ENCODE results near the gene PPIP5K2. TPM values are rescaled to one million over a fixed set of nuclear protein-coding genes. Genes with fewer than 3 reads are reported as not detected.

Gene PPIP5K2
- total RNA-seq, 2 experiments from 2014 or later = 50.5 to 59.5 TPM

DNA sequence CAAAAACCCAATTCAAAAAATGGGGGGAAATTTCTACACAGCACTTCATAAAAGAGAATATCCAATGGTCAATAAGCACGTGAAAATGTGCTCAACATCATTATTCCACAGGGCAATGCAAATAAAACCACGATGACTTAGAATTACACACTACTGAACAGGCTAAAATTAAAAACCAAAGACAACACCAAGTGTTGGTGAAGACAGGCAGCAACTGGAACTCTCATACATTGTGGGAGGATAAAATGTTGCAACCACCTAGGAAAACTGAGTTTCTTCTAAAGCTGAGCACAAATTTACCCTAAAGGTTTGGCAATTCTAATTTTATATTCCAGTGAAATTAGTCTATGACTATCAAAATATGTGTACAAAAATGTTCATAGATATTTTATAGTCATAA, 9.7 kb upstream of the PPIP5K2 start:
- POLR2A ChIA-PET = interaction anchor here (0.7 kb wide), 1 partner anchor 115 kb away, joined by 3 read pairs; no protein-coding TSS in a partner anchor
- TF ChIP-seq, protein P1, sequence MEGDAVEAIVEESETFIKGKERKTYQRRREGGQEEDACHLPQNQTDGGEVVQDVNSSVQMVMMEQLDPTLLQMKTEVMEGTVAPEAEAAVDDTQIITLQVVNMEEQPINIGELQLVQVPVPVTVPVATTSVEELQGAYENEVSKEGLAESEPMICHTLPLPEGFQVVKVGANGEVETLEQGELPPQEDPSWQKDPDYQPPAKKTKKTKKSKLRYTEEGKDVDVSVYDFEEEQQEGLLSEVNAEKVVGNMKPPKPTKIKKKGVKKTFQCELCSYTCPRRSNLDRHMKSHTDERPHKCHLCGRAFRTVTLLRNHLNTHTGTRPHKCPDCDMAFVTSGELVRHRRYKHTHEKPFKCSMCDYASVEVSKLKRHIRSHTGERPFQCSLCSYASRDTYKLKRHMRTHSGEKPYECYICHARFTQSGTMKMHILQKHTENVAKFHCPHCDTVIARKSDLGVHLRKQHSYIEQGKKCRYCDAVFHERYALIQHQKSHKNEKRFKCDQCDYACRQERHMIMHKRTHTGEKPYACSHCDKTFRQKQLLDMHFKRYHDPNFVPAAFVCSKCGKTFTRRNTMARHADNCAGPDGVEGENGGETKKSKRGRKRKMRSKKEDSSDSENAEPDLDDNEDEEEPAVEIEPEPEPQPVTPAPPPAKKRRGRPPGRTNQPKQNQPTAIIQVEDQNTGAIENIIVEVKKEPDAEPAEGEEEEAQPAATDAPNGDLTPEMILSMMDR (IDR thresholded peaks at IDR 0.05) = no peak
- H3K4me1 Mint-ChIP-seq (ENCODE audit: low read depth) = peaks cover 34% of the 10 kb centered on the region
- CTCF ChIA-PET = no interaction called here
- DNase-seq (no peak), ATAC-seq (no peak)
- H3K36me3 Mint-ChIP-seq (ENCODE audit: low read depth) = peaks cover 31% of the 10 kb centered on the region
- H3K27ac Mint-ChIP-seq = no peak overlapping the region
- H3K4me3 Mint-ChIP-seq = no peak overlapping the region
- peaks cover 7% of the 10 kb centered on the region for H3K9me3 Mint-ChIP-seq
- intact Hi-C loops (cut with micrococcal nuclease) = no loop called here
- no peaks in the 10 kb centered on the region for H3K27me3 Mint-ChIP-seq

- intact Hi-C loops (cut with micrococcal nuclease) = no loop called here
- ChIA-PET CTCF (interaction anchor here (1.5 kb wide), 1 partner anchor 28 kb away, joined by 5 read pairs; no protein-coding TSS in a partner anchor), POLR2A (interaction anchor here (1.1 kb wide), 1 partner anchor 8 kb away, joined by 4 read pairs; the partner anchor contains the start of genes GIN1 and PPIP5K2)
Measured at GRCh38 chr5:103111468-103111867, 8.6 kb upstream of the PPIP5K2 start.

GRCh38 chr5:103112910-103113309, 7.2 kb upstream of the PPIP5K2 start:
- POLR2A ChIA-PET = no interaction called here
- peak overlapping the region; percentile 89 for H3K27ac Mint-ChIP-seq
- TF ChIP-seq, protein P1 (IDR thresholded peaks at IDR 0.05) = no peak
- ATAC-seq (no peak), DNase-seq (no peak)
- peaks cover 19% of the 10 kb centered on the region for H3K36me3 Mint-ChIP-seq (ENCODE audit: low read depth)
- intact Hi-C loops (cut with micrococcal nuclease) = no loop called here
- H3K4me1 Mint-ChIP-seq (ENCODE audit: low read depth) = peaks cover 48% of the 10 kb centered on the region
- no peaks in the 10 kb centered on the region for H3K27me3 Mint-ChIP-seq
- CTCF ChIA-PET = no interaction called here
- H3K4me3 Mint-ChIP-seq = no peak overlapping the region
- peaks cover 7% of the 10 kb centered on the region for H3K9me3 Mint-ChIP-seq

More at GRCh38 chr5:103111468-103111867, 8.6 kb upstream of the PPIP5K2 start:
- Mint-ChIP-seq H3K4me3 (peak overlapping the region; percentile 52), H3K4me1 (ENCODE audit: low read depth) (peaks cover 38% of the 10 kb centered on the region), H3K9me3 (peaks cover 7% of the 10 kb centered on the region), H3K27me3 (no peaks in the 10 kb centered on the region), H3K27ac (peak overlapping the region; percentile 89), H3K36me3 (ENCODE audit: low read depth) (peaks cover 26% of the 10 kb centered on the region)
- DNase-seq = peak; percentile 22
- ATAC-seq = peak; percentile 86
- TF ChIP-seq, protein P1 (IDR thresholded peaks at IDR 0.05) = no peak

DNA sequence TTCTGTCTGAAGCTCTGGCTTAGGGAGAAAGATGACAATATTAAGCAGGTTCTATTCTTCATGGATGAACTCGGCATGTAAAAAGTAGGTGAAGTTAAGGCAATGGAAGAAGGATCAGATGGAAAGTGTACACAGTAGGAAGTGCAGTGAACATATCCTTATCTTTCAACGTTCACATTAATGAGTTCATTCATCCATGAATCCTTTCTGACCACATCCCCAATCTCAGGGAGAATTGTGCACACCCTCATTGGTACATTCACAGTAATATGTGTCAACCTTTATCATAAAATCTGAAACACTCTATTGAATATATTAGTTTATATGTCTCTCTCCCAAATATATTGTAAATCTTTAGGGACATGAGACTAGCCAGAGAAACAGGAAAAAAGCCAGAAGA, 5.7 kb upstream of the PPIP5K2 start:
- ChIA-PET CTCF (no interaction called here), POLR2A (no interaction called here)
- Mint-ChIP-seq H3K27me3 (no peaks in the 10 kb centered on the region), H3K9me3 (peaks cover 7% of the 10 kb centered on the region), H3K4me1 (ENCODE audit: low read depth) (peaks cover 46% of the 10 kb centered on the region), H3K4me3 (no peak overlapping the region), H3K27ac (no peak overlapping the region), H3K36me3 (ENCODE audit: low read depth) (peaks cover 15% of the 10 kb centered on the region)
- TF ChIP-seq, protein P1 (IDR thresholded peaks at IDR 0.05) = no peak
- ATAC-seq (no peak), DNase-seq (no peak)
- intact Hi-C loops (cut with micrococcal nuclease) = no loop called here

DNA sequence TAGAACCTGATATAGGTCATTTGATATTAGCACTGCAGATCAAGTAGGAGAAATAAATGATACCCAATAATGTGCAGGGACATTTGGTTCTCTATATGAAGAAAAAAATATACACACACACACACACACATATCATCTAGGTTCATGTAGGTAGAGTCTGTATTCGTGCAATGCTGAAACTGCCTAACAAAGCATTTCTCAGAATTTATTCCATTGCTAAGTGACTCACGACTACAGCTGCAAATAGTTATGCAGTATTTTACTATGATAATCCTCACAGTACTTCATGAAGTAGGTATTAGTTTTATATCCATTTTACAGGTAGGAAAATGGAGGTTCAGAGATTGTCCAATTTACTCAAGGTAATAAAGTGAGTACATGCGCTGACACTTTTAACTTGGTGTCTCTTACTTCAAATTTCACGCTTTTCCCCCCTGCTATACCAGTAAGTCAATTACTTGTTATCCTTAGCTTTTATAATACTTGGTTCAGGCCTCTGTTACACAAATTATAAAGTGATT, 2.6 kb upstream of the PPIP5K2 start:
- no peak overlapping the region for H3K4me3 Mint-ChIP-seq
- H3K9me3 Mint-ChIP-seq = peaks cover under 1% of the 10 kb centered on the region
- H3K27ac Mint-ChIP-seq = no peak overlapping the region
- intact Hi-C loops (cut with micrococcal nuclease) = no loop called here
- no peak for ATAC-seq
- peaks cover 41% of the 10 kb centered on the region for H3K4me1 Mint-ChIP-seq (ENCODE audit: low read depth)
- H3K36me3 Mint-ChIP-seq (ENCODE audit: low read depth) = peaks cover 13% of the 10 kb centered on the region
- TF ChIP-seq, protein P1 (IDR thresholded peaks at IDR 0.05) = no peak
- DNase-seq = no peak
- ChIA-PET CTCF (interaction anchor here (1.7 kb wide), 1 partner anchor 22 kb away, joined by 4 read pairs; no protein-coding TSS in a partner anchor), POLR2A (no interaction called here)
- no peaks in the 10 kb centered on the region for H3K27me3 Mint-ChIP-seq

Data from activated CD8-positive, alpha-beta T cell treated with anti-CD3 and anti-CD28 coated beads for 36 hours (primary cell).